Motor neuron (in vitro differentiated cells): Measurements from ENCODE around the gene IL3. TPM values are rescaled to one million over a fixed set of nuclear protein-coding genes. Genes with fewer than 3 reads are reported as not detected.

Experiments used
- ATAC-seq, 8 experiments: fragments of 200-7000 bp; cut with Tn5 transposase; replicated peaks in 6 of 8; 2 replicates each; pipeline ENCODE4 v1.8.0; 2021; ENCODE audit warnings: mild to moderate bottlenecking in 8 of 8, moderate library complexity in 8 of 8
- H3K27ac ChIP-seq, 2 donors: fragments of 250-450 bp; sonication (Bioruptor Pico); 2 replicates each; pipeline ENCODE4 v1.9.0; 2021; ENCODE audit warnings: antibody characterized with exemption in 2 of 2, mild to moderate bottlenecking in 2 of 2, moderate library complexity in 1 of 2
- H3K4me1 ChIP-seq, 2 donors: fragments of 250-450 bp; sonication (Bioruptor Pico); replicated peaks in 1 of 2; 2 replicates each; pipeline ENCODE4 v1.6.1; 2021; ENCODE audit warnings: antibody characterized with exemption in 2 of 2, mild to moderate bottlenecking in 2 of 2, moderate library complexity in 1 of 2
- H3K4me3 ChIP-seq, 5 donors: fragments of 250-450 bp; sonication (Bioruptor Pico); 2 replicates each; pipeline ENCODE4 v1.9.0; 2021; ENCODE audit warnings: antibody characterized with exemption in 5 of 5, mild to moderate bottlenecking in 5 of 5, moderate library complexity in 4 of 5
- WGBS, 10 experiments: fragments of 450-650 bp; shearing (Covaris generic); methylation state at CpG; one replicate each; pipeline ENCODE4 v1.0.0; 2022; 5-methylcytosine and 5-hydroxymethylcytosine counted together
- in situ Hi-C, 9 experiments: fragments of 400-800 bp; cut with MboI; loops; one replicate each; pipeline ENCODE4 v1.15.0; 2021; ENCODE audit warnings: low sequenced_read_pairs in 9 of 9, low pct_unique_long_range_greater_than_20kb in 2 of 9; ENCODE audit not compliant: unreplicated experiment in 9 of 9
- total RNA-seq, 8 experiments: library from RNA; unstranded; fragments of 300-600 nt; gene quantifications; 2 replicates each; pipeline versions ENCODE4 v1.2.3 to v1.2.4, GENCODE V29; 2022

IL3 gene
- total RNA-seq, 8 experiments from 2014 or later = 0.38 TPM; not detected in 7

GRCh38 chr5:132109494-132110053 is 49.1 kb downstream of the IL3 start:
- ATAC-seq = no peak
- in situ Hi-C loops = no loop called here
- no peak overlapping the region for H3K4me3 ChIP-seq
- WGBS, 10 experiments = 48 to 78% (median 72%) methylated on average over 2 to 3 of the region's 3 CpGs; no CpG with 5 or more reads in 3 of the 10 experiments
- H3K4me1 ChIP-seq = no peaks in the 10 kb centered on the region
- no peak overlapping the region for H3K27ac ChIP-seq

GRCh38 chr5:132110195-132110594 is 49.7 kb downstream of the IL3 start:
- no peak for ATAC-seq
- Histone ChIP-seq H3K4me3 (no peak overlapping the region), H3K4me1 (no peaks in the 10 kb centered on the region), H3K27ac (no peak overlapping the region)
- 34 to 100% (median 70%) methylated on average over 1 to 3 of the region's 3 CpGs; no CpG with 5 or more reads in 3 of the 10 experiments for WGBS, 10 experiments
- in situ Hi-C loops = no loop called here

- Histone ChIP-seq H3K27ac (no peak overlapping the region), H3K4me3 (no peak overlapping the region), H3K4me1 (no peaks in the 10 kb centered on the region)
- no peak for ATAC-seq
- in situ Hi-C loops = no loop called here
Measured at GRCh38 chr5:132110930-132111329, 50.5 kb downstream of the IL3 start.

- in situ Hi-C loops = no loop called here
- Histone ChIP-seq H3K4me3 (no peak overlapping the region), H3K4me1 (no peaks in the 10 kb centered on the region), H3K27ac (no peak overlapping the region)
- 29 to 100% (median 80%) methylated on average over 1 to 3 of the region's 3 CpGs for WGBS, 10 experiments
- ATAC-seq = no peak
Measured at GRCh38 chr5:132112111-132112510, 51.7 kb downstream of the IL3 start.

Other genes starting within 250 kb of the IL3 start
- gene MEIKIN, start 115.0 kb upstream of the IL3 start, total RNA-seq = not detected
- 10 to 100 TPM in 4 of 8 experiments, 1 to 10 TPM in 2, under 1 TPM in 2; 0.31 to 20.5 (median 8.7) TPM for gene ACSL6, start 49.0 kb upstream of the IL3 start, total RNA-seq
- gene CSF2, start 13.1 kb downstream of the IL3 start, total RNA-seq = not detected
- 10 to 100 TPM in 5 of 8 experiments, 1 to 10 TPM in 3; 4.6 to 85.2 (median 34.2) TPM for gene P4HA2, start 167.2 kb downstream of the IL3 start, total RNA-seq
- 10 to 100 TPM in 5 of 8 experiments, 1 to 10 TPM in 3; 3.8 to 68.2 (median 19.9) TPM for gene PDLIM4, start 197.0 kb downstream of the IL3 start, total RNA-seq
- gene SLC22A4, start 233.7 kb downstream of the IL3 start, total RNA-seq = 1 to 10 TPM in 5 of 8 experiments, under 1 TPM in 3; 0.46 to 2.6 (median 1.4) TPM